H1 (cell line): Measurements from ENCODE around the gene LAMTOR3. TPM values are rescaled to one million over a fixed set of nuclear protein-coding genes. Genes with fewer than 3 reads are reported as not detected.

Source experiments
- CTCF ChIA-PET: fragments of 300-600 bp; sonication (Branson Sonifier 250); formaldehyde crosslinking; loops from one replicate; lab custom pipeline; 2021; ENCODE audit not compliant: partially characterized antibody; lab: Charles Lee
- POLR2A ChIA-PET: fragments of 300-600 bp; sonication (Branson Sonifier 250); formaldehyde crosslinking; loops from one replicate; lab custom pipeline; 2021; ENCODE audit warnings: inconsistent platforms; ENCODE audit not compliant: partially characterized antibody; lab: Charles Lee
- DNase-seq, 2 experiments: peaks; one replicate each; pipeline versions ENCODE4 v3.0.0 to v3.0.0-alpha.2; 2010 to 2022; ENCODE audit warnings: low spot score in 2 of 2, low read depth in 1 of 2, mixed read lengths in 1 of 2
- FAIRE-seq: peaks from 2 replicates; lab custom pipeline; 2011; peaks lifted over from hg19 to GRCh38; lab: Jason Lieb, UNC
- H2AFZ ChIP-seq: 2 replicates; pipeline ENCODE4 v1.8.1; 2012; ENCODE audit warnings: low read length, inconsistent platforms
- H2AK5ac ChIP-seq: 2 replicates; pipeline ENCODE4 v1.6.1; 2013; ENCODE audit warnings: low read depth, low read length
- H2BK120ac ChIP-seq: replicated peaks from 2 replicates; pipeline ENCODE3; 2013; ENCODE audit warnings: low read depth, low read length, inconsistent platforms
- H2BK12ac ChIP-seq: 2 replicates; pipeline ENCODE4 v1.6.1; 2013; ENCODE audit warnings: low read depth, low read length
- H2BK15ac ChIP-seq: 2 replicates; pipeline ENCODE4 v1.6.1; 2013; ENCODE audit warnings: low read length
- H2BK20ac ChIP-seq: 2 replicates; pipeline ENCODE4 v1.6.1; 2013; ENCODE audit warnings: low read length
- H2BK5ac ChIP-seq: 2 replicates; pipeline ENCODE4 v1.6.1; 2013; ENCODE audit warnings: low read depth, low read length
- H3K14ac ChIP-seq: 2 replicates; pipeline ENCODE4 v1.6.1; 2013; ENCODE audit warnings: inconsistent platforms; ENCODE audit not compliant: insufficient read length
- H3K18ac ChIP-seq: 2 replicates; pipeline ENCODE4 v1.6.1; 2013; ENCODE audit warnings: low read length; ENCODE audit errors: extremely low read depth
- H3K23ac ChIP-seq: 2 replicates; pipeline ENCODE4 v1.6.1; 2013; ENCODE audit warnings: inconsistent platforms; ENCODE audit not compliant: insufficient read length
- H3K23me2 ChIP-seq: 2 replicates; pipeline ENCODE4 v1.6.1; 2013; ENCODE audit warnings: low read depth, low read length
- H3K27ac ChIP-seq: 2 replicates; pipeline ENCODE4 v1.6.1; 2011; ENCODE audit warnings: low read depth, low read length, inconsistent platforms
- H3K27me3 ChIP-seq, 4 experiments: replicated peaks in 1 of 4; 1 replicate in 1 of 4; 2 replicates in 3 of 4; pipeline versions ENCODE4 v1.6.1 to v1.8.1; 2011 to 2013; ENCODE audit warnings: low read length in 3 of 4, mild to moderate bottlenecking in 3 of 4, inconsistent platforms in 2 of 4, mixed read lengths in 2 of 4, moderate library complexity in 1 of 4; ENCODE audit not compliant: control insufficient read depth in 3 of 4, insufficient read depth in 3 of 4; ENCODE audit errors: extremely low read depth in 1 of 4
- H3K36me3 ChIP-seq, 4 experiments: 2 replicates each; pipeline versions ENCODE4 v1.6.1 to v1.8.1; 2011 to 2013; ENCODE audit warnings: mild to moderate bottlenecking in 4 of 4, low read length in 3 of 4, moderate library complexity in 2 of 4, control low read depth in 1 of 4, inconsistent platforms in 1 of 4; ENCODE audit not compliant: insufficient read depth in 4 of 4, control insufficient read depth in 2 of 4
- H3K4ac ChIP-seq: replicated peaks from 2 replicates; pipeline ENCODE3; 2013; ENCODE audit warnings: low read length, low read depth, mixed read lengths, inconsistent platforms; ENCODE audit not compliant: insufficient read length
- H3K4me1 ChIP-seq, 4 experiments: replicated peaks in 1 of 4; 1 replicate in 1 of 4; 2 replicates in 3 of 4; pipeline versions ENCODE4 v1.6.1 to v1.8.1; 2011 to 2013; ENCODE audit warnings: low read length in 3 of 4, inconsistent platforms in 2 of 4, mixed read lengths in 1 of 4; ENCODE audit not compliant: insufficient read depth in 4 of 4, control insufficient read depth in 3 of 4
- H3K4me2 ChIP-seq, 2 experiments: 2 replicates each; pipeline versions ENCODE4 v1.6.1 to v1.8.1; 2011 to 2013; ENCODE audit warnings: low read depth in 2 of 2, low read length in 2 of 2, control low read depth in 1 of 2, inconsistent platforms in 1 of 2, mild to moderate bottlenecking in 1 of 2; ENCODE audit not compliant: insufficient read depth in 1 of 2
- H3K4me3 ChIP-seq, 4 experiments: fragments of 200-600, 300-600 bp in 1 of 4; sonication (generic), shearing (Covaris generic), sonication (Bioruptor Twin) in 1 of 4; 2 replicates each; pipeline versions ENCODE4 v1.5.1 to v1.8.1; 2011 to 2016; ENCODE audit warnings: low read length in 4 of 4, low read depth in 3 of 4, control low read depth in 2 of 4, inconsistent platforms in 2 of 4, mild to moderate bottlenecking in 2 of 4, mixed read lengths in 1 of 4, moderate library complexity in 1 of 4; ENCODE audit not compliant: insufficient read depth in 2 of 4; ENCODE audit errors: extremely low read depth in 1 of 4
- H3K56ac ChIP-seq: replicated peaks from 2 replicates; pipeline ENCODE3; 2013; ENCODE audit warnings: low read depth, mild to moderate bottlenecking, mixed read lengths, low read length, inconsistent platforms; ENCODE audit not compliant: insufficient read length
- H3K79me1 ChIP-seq: 2 replicates; pipeline ENCODE4 v1.6.1; 2013; ENCODE audit warnings: low read depth, low read length, control low read depth
- H3K79me2 ChIP-seq, 2 experiments: 2 replicates each; pipeline versions ENCODE4 v1.6.1 to v1.8.1; 2012 to 2013; ENCODE audit warnings: low read length in 2 of 2, mild to moderate bottlenecking in 2 of 2, inconsistent platforms in 1 of 2; ENCODE audit not compliant: insufficient read depth in 2 of 2, control insufficient read depth in 1 of 2
- H3K9ac ChIP-seq, 4 experiments: replicated peaks in 1 of 4; 1 replicate in 1 of 4; 2 replicates in 3 of 4; pipeline versions ENCODE4 v1.6.1 to v1.8.1; 2011 to 2013; ENCODE audit warnings: low read depth in 3 of 4, low read length in 3 of 4, control low read depth in 2 of 4, mild to moderate bottlenecking in 2 of 4, moderate library complexity in 2 of 4, inconsistent platforms in 1 of 4; ENCODE audit errors: extremely low read depth in 1 of 4
- H3K9me3 ChIP-seq, 2 experiments: 2 replicates each; pipeline versions ENCODE4 v1.6.1 to v1.8.1; 2012 to 2013; ENCODE audit warnings: mild to moderate bottlenecking in 2 of 2, moderate library complexity in 2 of 2, control low read depth in 1 of 2, inconsistent platforms in 1 of 2, low read depth in 1 of 2, low read length in 1 of 2, mixed read lengths in 1 of 2; ENCODE audit not compliant: insufficient read depth in 2 of 2
- H4K20me1 ChIP-seq, 2 experiments: replicated peaks in 1 of 2; 2 replicates each; pipeline versions ENCODE3 to v1.8.1; 2011 to 2013; ENCODE audit warnings: inconsistent platforms in 2 of 2, low read length in 2 of 2, mild to moderate bottlenecking in 1 of 2; ENCODE audit not compliant: insufficient read depth in 2 of 2, control insufficient read depth in 1 of 2
- H4K5ac ChIP-seq: 2 replicates; pipeline ENCODE4 v1.6.1; 2013; ENCODE audit warnings: low read length, low read depth, mixed read lengths, inconsistent platforms; ENCODE audit not compliant: insufficient read length
- H4K8ac ChIP-seq: 2 replicates; pipeline ENCODE4 v1.8.0; 2013; ENCODE audit warnings: mild to moderate bottlenecking, moderate library complexity, low read length, inconsistent platforms; ENCODE audit not compliant: insufficient read depth; ENCODE audit errors: extremely low read depth
- H4K91ac ChIP-seq: replicated peaks from 2 replicates; pipeline ENCODE3; 2013; ENCODE audit warnings: low read length, mixed read lengths, inconsistent platforms; ENCODE audit not compliant: insufficient read length
- CEBPB ChIP-seq: IDR thresholded peaks from 2 replicates; pipeline ENCODE4 v1.6.1; 2012; ENCODE audit warnings: low read depth, low read length
- CHD1 ChIP-seq: IDR thresholded peaks from 2 replicates; pipeline ENCODE4 v1.6.1; 2012; ENCODE audit warnings: low read depth, low read length, improper control_type of control experiment
- EGR1 ChIP-seq: IDR thresholded peaks from 2 replicates; pipeline ENCODE4 v1.6.1; 2011; ENCODE audit warnings: low read depth, low read length, borderline replicate concordance
- JUN ChIP-seq: IDR thresholded peaks from 2 replicates; pipeline ENCODE4 v1.6.1; 2011; ENCODE audit warnings: low read depth, mild to moderate bottlenecking, improper control_type of control experiment, low read length
- SAP30 ChIP-seq: fragments of 300-600 bp; sonication (generic); IDR thresholded peaks from 2 replicates; pipeline ENCODE4 v1.7.1; 2012; ENCODE audit warnings: low read length, moderate library complexity, mild to moderate bottlenecking, inconsistent platforms; ENCODE audit not compliant: insufficient read depth, insufficient replicate concordance
- SP4 ChIP-seq: IDR thresholded peaks from 2 replicates; pipeline ENCODE4 v1.6.1; 2012; ENCODE audit warnings: low read length, inconsistent platforms
- TBP ChIP-seq: IDR thresholded peaks from 2 replicates; pipeline ENCODE4 v1.6.1; 2011; ENCODE audit warnings: low read depth, low read length, improper control_type of control experiment
- USF2 ChIP-seq: IDR thresholded peaks from 2 replicates; pipeline ENCODE4 v1.6.1; 2011; ENCODE audit warnings: low read length, improper control_type of control experiment
- WGBS, 2 experiments: shearing (Covaris generic) in 1 of 2; methylation state at CpG; one replicate each; pipeline versions ENCODE4 v1.1.6 to v1.1.7; 2013 to 2015; ENCODE audit warnings: low lambda C conversion rate in 2 of 2, mixed read lengths in 2 of 2, inconsistent platforms in 1 of 2, low coverage in 1 of 2, missing lambda C conversion rate in 1 of 2; ENCODE audit not compliant: insufficient replicate concordance in 2 of 2, insufficient coverage in 1 of 2, insufficient read length in 1 of 2; ENCODE audit errors: extremely low coverage in 1 of 2, missing lambda C conversion rate in 1 of 2; 5-methylcytosine and 5-hydroxymethylcytosine counted together
- polyA plus RNA-seq, 7 experiments: library from polyadenylated mRNA; depleted of rRNA in 3 of 7; stranded (reverse) in 5 of 7; unstranded in 2 of 7; fragments of >200 nt in 5 of 7; fragments of 200-250 nt in 2 of 7; gene quantifications; 1 replicate in 5 of 7; 2 replicates in 1 of 7; 4 replicates in 1 of 7; pipeline versions ENCODE4 v1.2.1 to v1.2.3, GENCODE V29; 2011 to 2013; ENCODE audit warnings: missing spikeins in 2 of 7, mixed read lengths in 2 of 7
- total RNA-seq: library from RNA; stranded (reverse); fragmentation: NEBNext Ultra II Directional; extraction: Animal tissue kit (Norgen Biotek cat#: 25700); gene quantifications from 2 replicates; pipeline ENCODE4 v1.2.1, GENCODE V29; 2021

The LAMTOR3 gene
- total and polyA plus RNA-seq, 2 of the 8 experiments (the other 6 are each of a cell fraction or from before 2014, with no cell fraction given) = 25.1 to 34.4 TPM

- Histone ChIP-seq H3K4me1 (no peaks in the 10 kb centered on the region), H3K27me3 (no peaks in the 10 kb centered on the region), H3K9me3 (no peaks in the 10 kb centered on the region), H2BK120ac (no peak overlapping the region), H3K23ac (no peak overlapping the region), H3K9ac (no peak overlapping the region), H3K56ac (no peak overlapping the region), H3K4me3 (no peak overlapping the region), H3K18ac (no peak overlapping the region), H2BK12ac (no peak overlapping the region), H3K23me2 (no peaks in the 10 kb centered on the region), H4K20me1 (no peaks in the 10 kb centered on the region), H3K79me2 (no peaks in the 10 kb centered on the region), H2BK20ac (no peak overlapping the region), H4K91ac (no peak overlapping the region), H4K8ac (no peak overlapping the region), H3K14ac (no peak overlapping the region), H3K36me3 (no peaks in the 10 kb centered on the region), H3K79me1 (no peaks in the 10 kb centered on the region), H3K4ac (no peak overlapping the region), H2BK15ac (no peak overlapping the region), H3K27ac (no peak overlapping the region), H4K5ac (no peak overlapping the region), H2BK5ac (no peak overlapping the region), H3K4me2 (no peak overlapping the region), H2AK5ac (no peak overlapping the region), H2AFZ (no peak overlapping the region)
- no peak for FAIRE-seq
- CTCF ChIA-PET = interaction anchor here (0.6 kb wide), 2 partner anchors 36 to 37 kb away, joined by 3 to 4 read pairs; no protein-coding TSS in a partner anchor
- 88% methylated on average over 10 of the region's 10 CpGs; no CpG with 5 or more reads in 1 of the 2 experiments for WGBS, 2 experiments
- POLR2A ChIA-PET = no interaction called here
- DNase-seq = no peak
- TF ChIP-seq USF2 = no peak
- TF ChIP-seq JUN = no peak
- TF ChIP-seq CEBPB = no peak
- no peak for TF ChIP-seq SAP30
- no peak for TF ChIP-seq EGR1
- no peak for TF ChIP-seq TBP
- no peak for TF ChIP-seq SP4
- TF ChIP-seq CHD1 = no peak
Measured at GRCh38 chr4:99847362-99847976, 46.8 kb downstream of the LAMTOR3 start.
